GM19438 (cell line): ENCODE results near the gene CACNA1H.

ENCODE experiments used
- ATAC-seq: cut with Tn5 transposase; IDR thresholded peaks from one replicate; pipeline ENCODE4 v1.9.1; 2021; ENCODE audit warnings: low read depth; ENCODE audit not compliant: unreplicated experiment

Gene CACNA1H

DNA sequence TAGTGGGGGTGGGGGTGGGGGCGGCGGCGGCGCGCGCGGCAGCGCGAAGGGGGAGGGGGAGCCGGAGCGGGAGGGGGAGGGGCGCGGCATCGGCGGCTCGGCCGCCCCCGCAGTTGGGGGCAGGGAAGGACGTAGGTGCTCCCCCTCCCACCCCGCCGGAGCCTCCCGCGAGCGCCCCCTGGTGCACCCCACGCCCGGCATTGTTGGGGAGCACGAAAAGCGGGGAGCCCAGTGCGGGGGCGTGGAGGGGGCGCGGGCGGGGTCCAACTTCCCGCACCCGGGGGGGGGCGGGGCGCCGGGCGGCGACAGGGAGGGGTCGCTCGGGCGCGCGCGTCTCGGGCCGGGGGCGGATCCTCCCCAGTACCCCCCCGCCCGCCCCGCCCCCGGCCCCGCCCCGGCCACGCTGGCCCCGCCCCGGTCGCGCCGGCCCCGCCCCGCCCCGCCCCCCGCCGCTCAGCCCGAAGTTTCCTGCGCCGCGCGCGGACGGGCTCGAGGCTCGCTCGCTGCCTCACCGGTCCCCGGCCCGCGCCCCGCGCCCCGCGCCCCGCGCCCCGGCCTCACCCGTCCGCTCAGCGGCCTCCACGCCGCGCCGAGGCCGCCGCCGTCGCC is at the start of gene CACNA1H:
CACNA1H (plus strand) TSS at position 456 of the 609 bp plus-strand sequence. CDS start 632 bp downstream, outside the sequence.
- no peak for ATAC-seq

DNA sequence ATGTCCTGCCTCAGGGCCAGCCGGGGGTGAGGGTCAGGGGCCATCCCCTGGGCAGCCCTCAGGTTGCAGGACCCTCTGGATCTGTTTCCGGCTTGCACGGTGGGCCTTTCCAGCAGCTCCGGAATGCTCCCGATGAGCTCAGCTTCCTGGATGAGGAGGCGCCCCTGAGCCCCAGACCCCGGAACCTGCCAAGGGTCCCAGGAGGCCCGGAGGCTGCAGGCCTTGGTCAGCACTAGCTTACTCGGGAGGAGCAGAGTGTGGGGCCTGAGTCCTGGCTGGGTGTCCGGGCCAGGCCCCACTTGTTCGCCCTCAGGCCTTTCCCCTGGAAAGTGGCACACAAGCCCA is 49.3 kb upstream of the CACNA1H start:
- ATAC-seq: no peak

DNA sequence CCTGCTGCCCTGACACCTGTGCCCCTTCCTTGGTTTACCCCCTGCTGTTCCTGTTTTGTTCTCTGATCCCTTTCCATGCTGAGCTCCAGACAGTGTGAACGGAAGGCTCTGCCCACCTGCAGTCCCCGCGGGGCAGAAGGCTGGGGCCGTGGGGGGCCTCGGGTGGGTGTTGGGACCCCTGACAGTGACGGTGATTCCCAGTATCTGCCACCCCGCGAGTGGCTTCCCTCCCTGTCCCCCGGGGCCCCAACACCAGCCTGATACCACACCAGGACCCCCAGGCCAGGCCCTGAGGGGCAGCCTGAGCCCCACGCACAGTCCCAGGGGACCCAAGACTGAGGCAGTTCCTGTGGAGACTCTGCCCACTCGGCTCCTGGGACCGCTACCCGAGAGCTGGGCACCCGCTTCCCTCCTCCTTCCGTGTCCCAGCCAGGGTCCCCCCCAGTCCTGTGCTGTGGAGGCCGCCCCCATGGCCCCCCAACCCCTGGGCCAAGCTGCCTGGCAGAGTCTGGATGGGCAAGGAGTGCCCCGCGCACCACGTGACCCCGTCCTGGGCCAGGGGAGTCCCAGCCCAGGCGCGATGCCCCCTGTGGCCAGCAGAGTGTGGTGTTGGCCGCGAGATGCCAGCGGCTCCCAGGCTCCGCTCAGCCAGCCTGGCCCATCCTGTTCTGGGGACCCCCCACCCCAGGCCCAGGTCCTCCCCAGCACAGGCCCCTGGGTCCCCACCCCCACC is 46.9 kb upstream of the CACNA1H start:
- ATAC-seq: no peak

DNA sequence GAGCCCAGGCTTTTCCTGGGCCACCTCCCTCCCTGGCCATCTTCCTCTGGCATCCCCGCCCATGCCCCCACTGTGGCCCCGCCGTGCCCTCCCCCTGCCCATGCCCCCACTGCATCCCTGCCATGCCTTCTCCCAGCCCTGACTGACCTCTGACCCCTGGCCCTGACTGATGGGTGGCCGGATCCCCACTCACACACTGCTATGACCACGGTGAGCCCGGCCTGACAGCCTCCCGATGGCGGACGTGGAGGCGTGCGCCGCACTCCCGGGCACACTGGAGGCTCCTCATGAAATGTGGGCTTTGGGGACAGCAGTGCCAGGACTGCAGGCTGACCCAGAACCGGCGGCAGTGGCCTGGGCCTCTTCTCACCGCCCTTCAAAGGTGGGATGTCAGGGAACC is 46.2 kb upstream of the CACNA1H start:
- no peak for ATAC-seq

DNA sequence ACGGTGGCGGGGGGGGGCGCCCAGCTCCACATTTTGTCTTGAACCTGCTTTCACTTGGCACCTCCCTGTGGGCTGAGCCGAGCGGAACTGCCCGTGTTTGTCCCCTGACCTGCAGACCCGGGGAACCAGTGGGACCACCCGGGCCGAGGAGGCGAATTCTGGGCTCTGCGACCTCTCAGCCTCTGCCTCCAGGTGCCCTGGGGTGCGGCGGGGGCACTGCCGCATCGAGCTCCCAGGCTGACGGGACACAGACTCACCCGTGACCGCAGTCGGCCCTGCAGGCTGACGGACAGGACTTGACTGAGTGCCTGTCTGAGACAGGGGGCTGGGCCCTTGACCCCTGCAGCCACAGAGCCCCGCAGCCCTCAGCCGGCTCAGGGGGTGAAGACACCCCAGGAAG is 45.8 kb upstream of the CACNA1H start:
- no peak for ATAC-seq

DNA sequence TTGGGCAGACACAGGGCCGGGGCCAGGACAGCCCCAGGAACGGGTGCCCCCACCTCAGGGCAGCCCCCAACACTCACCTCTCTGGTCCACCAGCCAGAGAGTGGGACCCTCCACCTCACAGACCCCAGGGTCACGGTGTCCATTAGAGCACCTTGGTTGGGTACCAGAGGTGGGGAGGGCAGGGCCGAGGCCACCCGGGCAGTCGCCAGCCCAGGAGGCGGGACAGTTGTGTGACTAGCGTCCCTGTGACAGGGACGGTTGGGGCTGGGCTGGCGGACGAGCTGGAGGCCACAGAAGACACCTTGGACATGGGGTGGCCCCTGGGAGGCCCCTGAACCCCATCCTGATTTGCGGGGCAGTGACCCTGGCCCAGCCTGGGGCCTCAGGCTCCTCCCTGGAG is 45.2 kb upstream of the CACNA1H start:
- ATAC-seq: no peak

DNA sequence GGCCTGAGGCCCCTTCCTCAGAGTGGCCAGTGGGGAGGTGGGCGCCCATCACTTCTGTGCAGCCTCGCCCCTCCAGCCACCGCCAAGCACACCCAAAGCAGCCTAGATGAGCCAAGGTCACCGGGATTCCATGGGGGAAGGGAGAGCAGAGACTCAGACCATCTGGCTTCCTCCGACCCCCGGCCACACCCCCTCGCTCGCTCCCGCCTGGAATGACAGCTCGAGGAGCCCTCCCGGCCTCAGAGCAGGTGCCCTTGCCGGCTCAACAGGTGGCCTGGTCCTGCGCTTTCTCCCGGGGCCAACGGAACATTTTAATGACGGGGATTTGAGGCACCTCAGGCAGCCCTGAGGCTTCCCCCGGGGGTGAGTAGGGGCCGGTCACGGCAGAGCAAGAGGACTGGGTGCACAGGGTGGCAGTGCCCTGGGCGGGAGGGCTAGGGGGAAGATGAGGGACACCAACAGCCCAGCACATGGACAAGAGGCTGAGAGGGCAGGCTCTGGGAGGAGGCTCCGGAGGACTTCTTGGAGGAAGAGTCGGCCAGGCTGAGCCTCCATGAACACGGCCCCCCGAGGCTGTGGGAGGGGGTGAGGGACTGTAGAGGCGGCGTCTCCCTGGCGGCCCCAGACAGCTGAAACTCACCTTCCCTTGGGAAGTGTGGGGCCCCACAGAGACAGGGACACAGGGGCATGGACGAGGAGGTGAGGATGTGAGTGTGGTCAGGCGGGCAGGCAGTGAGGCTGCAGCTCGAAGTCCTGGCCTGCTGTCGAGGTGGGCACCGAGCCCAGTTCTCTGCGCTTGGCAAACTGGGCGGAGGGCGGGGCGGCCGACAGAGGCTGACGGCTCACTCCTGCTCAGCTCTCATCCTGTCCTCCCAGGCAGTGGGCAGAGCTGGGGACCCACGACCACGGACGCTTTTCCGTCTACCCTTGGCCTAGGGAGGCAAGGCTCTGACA is 44.3 kb upstream of the CACNA1H start:
- ATAC-seq: no peak

DNA sequence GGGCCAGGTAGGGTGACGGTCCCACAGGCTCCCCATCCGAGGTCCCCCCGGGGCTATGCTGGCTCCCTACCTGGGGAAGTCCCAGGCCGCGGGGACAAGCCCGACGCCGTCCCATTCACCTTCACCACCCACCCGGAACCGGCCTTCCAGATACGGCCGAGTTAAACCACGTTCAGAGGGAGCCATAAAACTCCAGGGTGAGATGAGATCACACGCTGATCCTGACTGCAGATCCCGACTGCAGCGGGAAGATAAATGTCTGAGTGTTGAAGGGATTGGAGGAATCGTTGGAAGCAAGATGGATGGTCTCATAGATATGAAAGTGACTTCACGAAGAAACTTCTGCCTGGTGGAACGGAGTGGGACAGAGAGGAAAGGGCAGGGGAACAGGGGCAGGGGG is 43.3 kb upstream of the CACNA1H start:
- ATAC-seq: no peak

DNA sequence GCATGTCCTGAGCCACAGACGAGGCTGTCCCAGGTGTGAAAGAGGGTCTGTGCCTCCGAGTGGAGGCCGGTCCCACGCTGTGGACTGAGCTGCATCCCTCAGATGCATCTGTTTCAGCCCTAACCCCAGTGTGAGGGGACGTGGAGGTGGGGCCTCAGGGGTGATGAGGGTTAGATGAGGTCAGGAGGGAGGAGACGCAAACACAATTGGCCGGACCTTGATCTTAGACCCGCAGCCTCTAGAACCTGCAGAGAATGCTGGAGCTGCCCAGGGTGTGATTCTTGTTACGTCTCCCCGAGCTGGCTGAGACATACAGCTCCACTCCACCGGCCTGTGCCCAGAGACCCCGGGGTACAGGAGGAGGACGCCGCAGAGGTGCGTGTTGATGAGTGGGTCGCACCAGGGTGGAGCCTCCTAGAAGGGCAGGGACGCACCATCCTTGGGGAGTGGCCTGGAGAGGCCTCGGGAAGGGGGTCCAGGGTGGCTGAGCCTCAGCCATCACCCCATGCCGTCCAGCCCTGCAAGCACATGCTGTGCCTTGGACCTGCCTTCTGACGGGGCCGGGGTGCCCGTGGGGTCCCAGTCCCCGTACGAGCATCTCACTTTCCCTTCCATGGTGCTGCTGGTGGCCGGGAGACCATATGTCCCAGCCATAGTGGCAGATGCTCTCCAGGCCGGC is 40.3 kb upstream of the CACNA1H start:
- ATAC-seq: no peak

DNA sequence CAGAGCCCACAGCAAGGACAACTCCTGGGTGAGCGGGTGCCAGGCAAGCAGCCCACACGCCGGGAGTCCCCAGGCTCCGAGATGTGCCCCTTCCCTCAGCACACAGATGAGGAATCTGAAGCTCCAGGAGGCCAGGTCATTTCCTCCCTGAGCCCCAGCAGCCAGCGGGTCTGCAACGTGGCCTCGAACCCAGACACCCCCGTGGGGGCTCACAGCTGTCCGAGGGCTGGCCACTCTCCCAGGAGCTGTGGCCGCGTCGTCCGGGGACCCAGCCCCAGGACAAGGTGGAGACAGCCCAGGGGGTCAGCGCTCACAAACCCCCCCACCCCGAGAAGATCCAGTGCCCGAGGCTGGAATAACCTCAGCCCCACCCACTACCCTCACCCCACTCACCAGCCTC is 39.4 kb upstream of the CACNA1H start:
- no peak for ATAC-seq

DNA sequence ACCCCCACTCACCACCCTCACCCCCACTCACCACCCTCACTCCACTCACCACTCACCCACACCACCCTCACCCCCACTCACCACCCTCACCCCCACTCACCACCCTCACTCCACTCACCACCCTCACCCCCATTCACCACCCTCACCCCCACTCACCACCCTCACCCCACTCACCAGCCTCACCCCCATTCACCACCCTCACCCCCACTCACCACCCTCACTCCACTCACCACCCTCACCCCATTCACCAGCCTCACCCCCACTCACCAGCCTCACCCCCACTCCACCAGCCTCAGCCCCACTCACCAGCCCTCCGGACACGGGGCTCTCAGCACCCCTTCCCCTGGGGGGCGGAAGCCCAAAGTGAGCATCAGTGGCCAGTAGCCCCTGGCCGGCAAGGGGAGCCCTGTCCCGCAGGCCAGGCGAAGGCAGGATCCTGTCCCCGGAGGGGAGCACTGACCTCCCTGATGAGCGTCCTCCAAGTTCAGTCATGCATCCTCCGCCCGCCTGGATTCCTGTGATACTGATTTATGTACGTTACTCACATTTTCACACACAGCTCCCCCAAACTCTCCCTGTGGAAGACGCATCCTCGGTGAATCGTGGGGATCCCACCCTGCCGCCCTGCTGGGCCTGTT is 38.9 kb upstream of the CACNA1H start:
- ATAC-seq: no peak

DNA sequence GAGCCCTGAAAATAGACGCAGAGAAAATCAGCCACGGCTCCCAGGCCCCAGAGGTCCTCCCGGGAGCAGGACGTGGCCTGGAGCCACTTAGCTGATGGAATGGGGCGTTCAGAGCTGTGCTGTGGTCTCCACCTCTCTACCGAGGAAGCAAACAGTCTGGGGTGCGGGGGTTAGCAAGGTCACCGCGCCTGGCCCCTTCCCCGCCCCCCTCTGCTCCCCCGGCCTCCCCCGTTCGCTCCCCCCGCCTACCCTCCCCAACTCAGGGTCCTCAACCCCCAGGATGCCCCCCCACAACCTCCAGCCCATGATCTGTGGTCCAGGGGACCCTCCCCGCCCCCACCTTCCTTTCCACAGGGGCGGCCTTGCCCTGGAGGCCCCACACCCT is 36.2 kb upstream of the CACNA1H start:
- no peak for ATAC-seq

DNA sequence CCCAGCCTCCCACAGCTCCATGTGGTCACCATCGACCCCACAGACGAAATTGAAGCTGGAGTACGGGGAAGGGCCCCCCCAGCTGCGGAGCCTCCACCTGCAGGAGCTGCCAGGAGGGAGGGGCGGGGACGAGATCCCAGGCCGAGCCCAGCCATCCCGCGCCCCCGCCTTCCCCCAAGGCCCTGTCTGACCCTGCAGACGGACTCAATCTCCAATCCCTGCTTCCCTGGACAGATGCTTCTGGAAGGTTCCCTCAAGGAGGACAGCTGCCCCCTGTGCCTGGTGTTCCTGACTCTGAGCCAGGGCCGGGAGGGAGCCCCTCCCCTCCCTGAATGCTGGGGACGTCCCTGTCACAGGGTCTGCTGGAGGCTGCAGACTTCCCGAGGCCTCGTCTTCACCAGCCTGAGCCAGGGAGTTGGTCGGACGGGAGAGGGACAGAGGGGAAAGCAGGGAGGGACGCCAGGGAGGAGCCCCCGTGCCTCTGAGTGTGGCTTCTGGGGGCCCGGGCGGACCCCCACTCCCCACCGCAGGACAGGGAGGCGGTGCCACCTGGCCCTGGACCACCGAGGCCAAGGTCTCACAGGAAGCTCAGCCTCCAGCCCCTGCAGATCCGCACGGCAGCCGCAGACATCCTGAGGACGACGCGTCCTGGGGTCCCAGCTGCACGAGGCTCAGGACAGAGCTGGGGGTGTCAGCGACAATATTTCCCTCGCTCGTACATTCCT is 35.6 kb upstream of the CACNA1H start:
- ATAC-seq: no peak

DNA sequence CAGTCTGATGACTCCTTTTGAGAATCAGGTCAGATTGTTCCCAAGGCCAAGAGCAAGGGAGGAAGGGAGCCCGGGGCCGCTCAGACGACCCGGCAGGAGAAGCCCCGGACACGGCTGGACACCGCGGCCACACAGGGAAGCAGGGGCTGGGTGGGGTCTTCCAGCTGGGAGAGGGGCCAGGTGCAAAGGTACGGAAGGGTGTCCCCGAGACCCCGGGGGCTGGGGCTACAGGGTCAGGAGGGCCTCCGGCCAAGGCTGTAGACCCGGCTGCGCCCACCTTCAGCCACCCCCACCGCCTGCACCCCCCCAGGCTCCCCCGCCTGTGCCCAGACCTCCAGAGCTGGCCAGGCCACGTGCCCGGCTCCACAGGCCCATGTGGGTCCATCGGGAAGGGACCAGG is 35.0 kb upstream of the CACNA1H start:
- no peak for ATAC-seq

DNA sequence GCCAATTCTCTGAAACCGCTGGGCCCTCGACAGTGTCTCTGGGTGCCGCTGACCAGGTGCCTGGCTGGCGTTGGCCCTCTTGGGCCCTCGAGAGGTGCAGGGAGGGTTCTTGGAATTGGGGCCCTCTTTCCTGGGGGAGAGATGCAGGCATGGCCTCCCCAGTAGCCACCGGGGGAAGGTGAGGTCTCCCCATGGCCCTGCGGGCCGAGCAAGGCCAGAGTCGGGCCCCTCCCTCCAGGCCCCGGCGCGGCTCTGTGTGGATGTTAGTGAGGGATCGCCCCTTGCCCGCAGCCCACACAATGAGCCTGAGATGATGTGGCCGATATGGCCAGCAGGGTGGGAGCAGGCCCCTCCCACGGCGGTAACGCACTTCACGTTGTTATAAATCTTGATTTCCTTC is 33.8 kb upstream of the CACNA1H start:
- ATAC-seq: no peak

DNA sequence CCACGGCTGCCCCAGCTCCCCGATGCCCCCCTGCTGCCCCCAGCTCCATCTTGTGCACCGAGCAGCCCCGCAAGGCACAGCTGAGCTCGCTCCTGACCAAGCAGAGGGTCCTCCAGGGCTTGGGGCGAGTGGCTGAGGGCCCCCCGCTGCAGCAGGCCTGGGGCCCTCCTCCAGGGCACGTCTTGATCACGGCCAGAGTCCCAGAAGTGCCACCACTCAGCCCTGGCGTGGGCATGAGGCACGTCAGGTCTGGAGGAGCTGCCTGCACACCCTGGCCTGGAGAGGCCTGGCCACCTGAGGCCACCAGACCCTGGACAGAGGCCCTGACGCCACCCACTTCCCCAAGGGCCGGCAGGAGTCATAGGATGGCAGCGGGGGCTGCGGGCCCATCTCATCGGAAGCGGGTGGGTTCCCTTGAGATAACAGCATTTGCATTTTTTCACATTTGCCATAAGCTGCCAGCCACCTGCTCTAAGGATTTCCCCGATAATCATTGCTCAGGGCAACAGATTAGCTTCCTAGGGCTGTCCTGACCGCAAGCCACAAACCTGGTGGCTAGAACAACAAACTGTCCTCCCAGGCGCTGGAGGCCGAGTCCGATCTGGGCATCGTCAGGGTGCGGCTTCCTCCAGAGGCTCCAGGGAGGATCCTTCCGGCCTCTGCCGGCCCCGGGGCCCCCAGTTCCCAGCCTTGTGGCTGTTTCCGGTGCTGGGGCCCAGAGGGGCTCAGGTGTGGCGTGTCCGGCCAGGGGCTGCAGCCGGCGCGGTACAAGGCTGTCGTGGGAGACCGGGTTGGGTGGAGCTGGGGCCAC is 32.9 kb upstream of the CACNA1H start:
- no peak for ATAC-seq

DNA sequence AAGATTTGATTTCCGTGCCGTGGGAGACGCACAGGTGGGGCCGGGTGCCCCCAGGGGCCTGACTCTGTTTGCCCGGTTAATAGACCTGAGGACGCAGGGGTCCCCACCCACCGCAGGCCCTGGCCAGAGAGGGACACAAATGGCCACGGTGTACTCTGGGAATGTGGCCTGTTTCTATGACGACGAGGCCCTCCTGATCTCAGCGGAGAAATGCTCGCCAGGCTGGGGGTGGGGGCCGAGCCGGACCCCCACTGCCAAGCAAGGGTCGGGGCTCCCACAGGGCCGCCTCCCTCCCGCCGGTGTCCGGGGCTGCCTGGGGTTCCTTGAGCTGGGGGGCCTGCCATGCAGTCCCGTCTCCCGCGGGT is 32.3 kb upstream of the CACNA1H start:
- ATAC-seq: no peak

DNA sequence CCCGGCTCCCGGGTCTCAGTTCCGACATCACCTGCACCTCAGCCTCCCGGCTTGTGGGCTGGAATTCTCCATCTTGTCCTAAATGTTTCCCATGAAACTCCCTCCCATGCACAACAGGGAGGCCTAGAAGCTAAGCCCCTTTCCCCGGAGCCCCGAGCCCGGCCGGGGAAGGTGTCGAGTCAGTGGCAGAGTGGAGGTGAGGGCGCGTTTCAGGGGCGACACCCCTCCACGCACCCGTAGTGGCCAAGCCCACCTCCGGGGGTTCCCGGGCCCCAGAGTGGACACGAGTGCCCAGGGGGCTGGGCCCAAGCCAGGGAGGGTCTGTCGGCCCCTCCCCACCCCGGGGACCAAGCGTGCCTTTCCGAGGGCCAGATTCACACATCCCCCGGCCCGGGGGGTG is 31.9 kb upstream of the CACNA1H start:
- no peak for ATAC-seq
